ENCODE measurements around the gene GPR33.

GPR33 gene

GRCh38 chr14:31527087-31527486 lies 39.2 kb upstream of the GPR33 start:
- DNase-seq, result no peak
- in situ Hi-C loops (cut with HindIII; ENCODE audit: low pct_ligation_motif_present, low sequenced_read_pairs), result no loop called here

GRCh38 chr14:31510855-31511254 lies 23.0 kb upstream of the GPR33 start:
- no peak overlapping the region for H3K27ac ChIP-seq
- in situ Hi-C loops (cut with HindIII; ENCODE audit: low pct_ligation_motif_present, low sequenced_read_pairs), result no loop called here
- TF ChIP-seq, protein P1, sequence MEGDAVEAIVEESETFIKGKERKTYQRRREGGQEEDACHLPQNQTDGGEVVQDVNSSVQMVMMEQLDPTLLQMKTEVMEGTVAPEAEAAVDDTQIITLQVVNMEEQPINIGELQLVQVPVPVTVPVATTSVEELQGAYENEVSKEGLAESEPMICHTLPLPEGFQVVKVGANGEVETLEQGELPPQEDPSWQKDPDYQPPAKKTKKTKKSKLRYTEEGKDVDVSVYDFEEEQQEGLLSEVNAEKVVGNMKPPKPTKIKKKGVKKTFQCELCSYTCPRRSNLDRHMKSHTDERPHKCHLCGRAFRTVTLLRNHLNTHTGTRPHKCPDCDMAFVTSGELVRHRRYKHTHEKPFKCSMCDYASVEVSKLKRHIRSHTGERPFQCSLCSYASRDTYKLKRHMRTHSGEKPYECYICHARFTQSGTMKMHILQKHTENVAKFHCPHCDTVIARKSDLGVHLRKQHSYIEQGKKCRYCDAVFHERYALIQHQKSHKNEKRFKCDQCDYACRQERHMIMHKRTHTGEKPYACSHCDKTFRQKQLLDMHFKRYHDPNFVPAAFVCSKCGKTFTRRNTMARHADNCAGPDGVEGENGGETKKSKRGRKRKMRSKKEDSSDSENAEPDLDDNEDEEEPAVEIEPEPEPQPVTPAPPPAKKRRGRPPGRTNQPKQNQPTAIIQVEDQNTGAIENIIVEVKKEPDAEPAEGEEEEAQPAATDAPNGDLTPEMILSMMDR (IDR thresholded peaks at IDR 0.05; ENCODE audit: low read depth, low read length, missing control alignments), result no peak
- DNase-seq, result no peak
- H3K36me3 ChIP-seq (replicated peaks), result no peaks in the 10 kb centered on the region
- no peaks in the 10 kb centered on the region for H3K27me3 ChIP-seq (replicated peaks)
- no peak overlapping the region for H3K4me3 ChIP-seq (ENCODE audit: low read depth, low read length)

More at GRCh38 chr14:31527087-31527486, 39.2 kb upstream of the GPR33 start:
- Histone ChIP-seq H3K27ac (no peak overlapping the region), H3K4me3 (ENCODE audit: low read depth, low read length) (no peak overlapping the region), H3K36me3 (replicated peaks) (no peaks in the 10 kb centered on the region), H3K27me3 (replicated peaks) (no peaks in the 10 kb centered on the region)
- TF ChIP-seq, protein P1 (IDR thresholded peaks at IDR 0.05; ENCODE audit: low read depth, low read length, missing control alignments), result no peak

DNA sequence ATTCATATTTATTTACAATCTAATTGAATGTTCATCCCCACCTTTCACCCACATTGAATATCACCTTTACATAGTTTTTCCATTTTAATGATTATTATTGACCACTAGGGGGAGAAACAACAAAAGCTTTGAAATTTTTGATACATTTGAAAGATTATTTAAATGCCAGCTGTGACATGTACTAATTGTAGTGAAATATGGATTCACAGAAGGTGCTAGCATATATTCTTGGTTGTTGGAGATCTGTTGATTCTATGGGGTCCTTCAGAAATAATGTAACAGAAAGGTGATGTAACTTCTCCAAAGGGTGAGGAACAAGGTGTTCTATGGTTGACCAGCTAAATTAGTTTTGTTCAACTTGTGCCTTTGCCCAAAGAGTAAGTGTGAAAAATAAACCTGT lies 22.4 kb upstream of the GPR33 start:
- H3K27ac ChIP-seq, result no peak overlapping the region
- no peak overlapping the region for H3K4me3 ChIP-seq (ENCODE audit: low read depth, low read length)
- in situ Hi-C loops (cut with HindIII; ENCODE audit: low pct_ligation_motif_present, low sequenced_read_pairs), result no loop called here
- DNase-seq, result no peak
- TF ChIP-seq, protein P1 (IDR thresholded peaks at IDR 0.05; ENCODE audit: low read depth, low read length, missing control alignments), result no peak
- H3K36me3 ChIP-seq (replicated peaks), result no peaks in the 10 kb centered on the region
- H3K27me3 ChIP-seq (replicated peaks), result no peaks in the 10 kb centered on the region

DNA sequence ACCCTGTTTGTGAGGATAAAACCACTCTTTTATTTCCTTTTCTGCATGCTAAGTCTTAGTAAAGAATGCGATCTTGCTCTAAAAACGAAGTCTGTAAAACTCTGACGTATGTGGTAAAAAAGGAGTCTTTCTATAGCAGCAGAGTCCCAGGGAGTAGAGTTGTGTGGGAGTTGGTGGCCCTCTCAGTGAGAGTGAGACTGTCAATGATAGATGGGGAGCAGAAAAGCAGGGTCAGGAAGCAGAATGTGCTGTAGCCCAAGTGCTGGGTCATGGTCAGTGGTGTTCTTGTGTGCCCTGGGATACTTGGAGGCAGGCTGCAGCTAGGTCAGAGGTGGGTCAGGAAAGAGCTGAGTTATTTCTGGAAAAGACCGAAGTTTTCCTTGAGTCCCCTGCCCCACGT lies 20.3 kb upstream of the GPR33 start:
- TF ChIP-seq, protein P1 (IDR thresholded peaks at IDR 0.05; ENCODE audit: low read depth, low read length, missing control alignments), result no peak
- in situ Hi-C loops (cut with HindIII; ENCODE audit: low pct_ligation_motif_present, low sequenced_read_pairs), result no loop called here
- Histone ChIP-seq H3K27me3 (replicated peaks) (no peaks in the 10 kb centered on the region), H3K27ac (no peak overlapping the region), H3K4me3 (ENCODE audit: low read depth, low read length) (no peak overlapping the region), H3K36me3 (replicated peaks) (no peaks in the 10 kb centered on the region)
- DNase-seq, result no peak

GRCh38 chr14:31505411-31505810 lies 17.6 kb upstream of the GPR33 start:
- peak; percentile 75 for DNase-seq
- no peaks in the 10 kb centered on the region for H3K27me3 ChIP-seq (replicated peaks)
- in situ Hi-C loops (cut with HindIII; ENCODE audit: low pct_ligation_motif_present, low sequenced_read_pairs), result no loop called here

GRCh38 chr14:31501870-31502269 lies 14.0 kb upstream of the GPR33 start:
- DNase-seq, result no peak
- Histone ChIP-seq H3K4me3 (ENCODE audit: low read depth, low read length) (no peak overlapping the region), H3K27me3 (replicated peaks) (no peaks in the 10 kb centered on the region), H3K27ac (no peak overlapping the region), H3K36me3 (replicated peaks) (no peaks in the 10 kb centered on the region)
- TF ChIP-seq, protein P1 (IDR thresholded peaks at IDR 0.05; ENCODE audit: low read depth, low read length, missing control alignments), result no peak
- in situ Hi-C loops (cut with HindIII; ENCODE audit: low pct_ligation_motif_present, low sequenced_read_pairs), result no loop called here

More at GRCh38 chr14:31505411-31505810, 17.6 kb upstream of the GPR33 start:
- H3K27ac ChIP-seq, result no peak overlapping the region
- no peaks in the 10 kb centered on the region for H3K36me3 ChIP-seq (replicated peaks)
- TF ChIP-seq, protein P1 (IDR thresholded peaks at IDR 0.05; ENCODE audit: low read depth, low read length, missing control alignments), result no peak
- H3K4me3 ChIP-seq (ENCODE audit: low read depth, low read length), result no peak overlapping the region
